NCI-H1930 (cell line): ENCODE measurements around the gene BPIFA3.
A peak's percentile ranks its signal among the peaks of the same experiment; 100 is the strongest.
"Not testable (repeated sequence)": the region's sequence is repeated elsewhere in the genome, so short reads cannot be mapped to it uniquely, and the experiment has no call there.

Experiments
- DNase-seq, 2 experiments: peaks; one replicate each; lab custom pipeline; 2025; lab: John Stamatoyannopoulos, UW

Gene BPIFA3

DNA sequence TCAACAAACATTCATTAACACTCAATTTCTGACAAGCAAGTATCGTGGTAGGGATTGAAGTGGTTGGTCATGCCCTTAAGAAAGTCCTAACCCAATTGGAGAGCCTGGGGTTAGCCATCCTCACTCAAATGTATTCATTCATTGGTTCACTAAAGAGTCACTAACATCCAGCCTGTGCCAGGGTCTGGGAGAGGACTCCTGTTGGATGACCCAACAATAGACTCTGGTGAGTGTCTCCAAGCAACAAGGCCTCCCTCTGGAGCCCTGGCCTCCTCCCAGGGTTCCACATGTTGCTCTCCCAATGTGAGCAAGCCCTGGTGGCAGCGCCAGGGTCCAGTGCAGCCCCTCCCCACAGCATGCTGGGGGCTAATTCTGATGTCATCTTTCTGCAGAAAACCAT is at the start of gene BPIFA3:
TSS of gene BPIFA3 (plus strand) at position 301 of the 400 bp plus-strand sequence. CDS start 185 bp downstream, outside the sequence.
- no peak for DNase-seq

DNA sequence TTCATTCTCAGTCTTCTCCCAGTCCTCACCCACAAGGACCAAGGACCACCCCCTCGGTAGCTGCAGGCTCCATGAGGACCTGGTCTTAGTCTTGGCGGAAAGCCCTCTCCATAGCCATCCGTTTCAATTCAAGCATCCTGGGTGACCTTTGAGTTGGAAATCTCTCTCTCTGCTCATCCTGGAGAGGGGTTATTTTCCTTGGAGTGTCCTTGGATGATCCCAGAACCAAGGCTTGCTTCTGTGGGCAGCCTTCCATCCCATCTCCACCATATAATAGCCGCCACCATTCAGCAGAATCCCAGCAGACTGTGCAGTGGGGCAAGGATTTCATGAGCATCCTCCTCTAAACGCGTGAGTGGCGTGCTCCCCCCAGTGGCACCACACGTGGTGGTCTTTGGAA is 49.3 kb upstream of the BPIFA3 start, which contains the start of gene BPIFA2:
TSS of gene BPIFA2 (plus strand) at position 301 of the 400 bp plus-strand sequence. CDS start 987 bp downstream, outside the sequence.
- DNase-seq: no peak

DNA sequence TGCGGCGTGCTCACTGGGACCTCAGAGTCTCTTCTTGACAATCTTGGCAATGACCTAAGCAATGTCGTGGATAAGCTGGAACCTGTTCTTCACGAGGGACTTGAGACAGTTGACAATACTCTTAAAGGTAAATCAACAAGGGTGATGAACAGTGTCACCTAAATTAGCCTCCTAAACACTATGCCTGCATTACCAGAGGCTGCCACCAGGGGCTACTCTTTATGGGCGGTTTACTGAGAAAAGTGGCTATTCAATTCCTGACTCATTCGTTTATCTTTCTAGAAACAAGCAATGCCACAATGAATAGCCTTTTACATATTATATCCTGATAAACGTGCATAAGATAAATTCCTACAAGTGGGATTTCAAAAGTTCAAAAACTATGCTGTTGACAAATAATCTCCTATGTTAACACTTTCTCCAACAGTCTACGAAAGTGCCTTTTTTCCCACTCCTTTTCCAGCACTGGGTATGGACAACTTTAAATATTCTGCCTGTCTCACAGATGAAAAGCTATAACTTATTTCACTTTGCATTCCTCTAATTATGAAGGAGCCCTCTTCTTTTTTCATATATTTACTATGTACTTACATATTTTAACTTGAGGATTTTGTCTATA is 47.9 kb upstream of the BPIFA3 start:
- no peak for DNase-seq

DNA sequence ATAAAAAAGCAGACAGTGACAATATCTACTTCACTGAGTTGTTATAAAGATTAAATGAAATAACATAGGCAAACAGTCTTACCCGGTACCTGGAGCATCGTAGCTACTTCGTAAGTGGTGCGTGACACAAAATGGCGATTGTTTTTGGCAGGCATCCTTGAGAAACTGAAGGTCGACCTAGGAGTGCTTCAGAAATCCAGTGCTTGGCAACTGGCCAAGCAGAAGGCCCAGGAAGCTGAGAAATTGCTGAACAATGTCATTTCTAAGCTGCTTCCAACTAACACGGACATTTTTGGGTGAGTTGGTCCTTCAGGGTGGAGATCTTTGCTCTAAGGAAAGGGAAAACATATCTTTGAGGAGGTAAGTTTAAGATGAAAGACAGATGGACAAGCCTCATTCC is 44.4 kb upstream of the BPIFA3 start:
- no peak for DNase-seq

DNA sequence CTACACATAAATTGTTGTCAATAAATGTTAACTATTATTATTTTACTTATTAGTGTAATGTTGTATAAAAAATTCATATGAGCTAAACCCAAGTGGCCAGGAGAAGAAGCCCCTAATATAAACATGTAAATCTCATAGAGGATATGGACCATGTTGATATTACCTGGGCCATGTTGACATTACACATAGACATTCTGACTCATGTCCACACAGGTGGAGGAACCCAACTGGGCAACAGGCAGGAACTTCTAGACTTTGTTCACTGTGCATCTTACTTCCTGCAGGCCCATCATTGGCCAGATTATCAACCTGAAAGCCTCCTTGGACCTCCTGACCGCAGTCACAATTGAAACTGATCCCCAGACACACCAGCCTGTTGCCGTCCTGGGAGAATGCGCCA is 42.0 kb upstream of the BPIFA3 start:
- no peak for DNase-seq

DNA sequence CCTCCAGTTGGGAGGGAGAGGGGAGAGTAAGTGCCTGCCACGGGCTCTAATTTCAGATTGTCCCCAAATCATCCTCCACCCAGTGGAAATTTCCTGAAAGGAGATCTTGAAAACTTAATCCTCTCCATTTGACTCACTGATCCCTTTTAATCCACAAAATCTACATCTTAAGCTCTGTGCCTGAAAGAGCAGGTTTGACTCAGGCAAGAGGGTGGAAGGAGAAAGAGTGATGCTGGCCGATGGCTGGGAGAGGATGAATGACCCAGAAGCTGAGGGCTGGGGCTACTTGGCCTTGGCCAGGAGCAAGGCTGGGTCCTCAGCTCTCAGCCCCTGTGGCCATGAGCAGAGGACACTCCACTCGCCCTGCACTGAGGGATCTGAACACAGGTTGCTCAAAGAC is 41.1 kb upstream of the BPIFA3 start:
- DNase-seq: no peak

DNA sequence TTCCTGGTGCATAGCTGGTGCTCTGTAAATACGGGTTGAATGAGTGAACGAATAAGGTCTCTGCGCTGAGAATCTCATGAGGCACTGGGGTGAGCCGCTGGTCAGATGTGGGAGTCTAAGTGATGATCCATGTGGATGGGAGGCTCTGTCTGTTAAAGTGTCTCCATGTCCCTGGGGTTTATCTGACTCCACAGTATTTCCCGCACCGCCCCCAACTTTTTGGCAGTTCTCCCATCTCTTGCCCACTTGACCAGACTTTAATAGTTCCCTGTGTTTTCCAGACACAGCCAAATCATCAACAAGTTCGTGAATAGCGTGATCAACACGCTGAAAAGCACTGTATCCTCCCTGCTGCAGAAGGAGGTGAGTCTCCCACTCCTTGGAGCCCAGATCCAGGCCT is 39.3 kb upstream of the BPIFA3 start:
- no peak for DNase-seq

DNA sequence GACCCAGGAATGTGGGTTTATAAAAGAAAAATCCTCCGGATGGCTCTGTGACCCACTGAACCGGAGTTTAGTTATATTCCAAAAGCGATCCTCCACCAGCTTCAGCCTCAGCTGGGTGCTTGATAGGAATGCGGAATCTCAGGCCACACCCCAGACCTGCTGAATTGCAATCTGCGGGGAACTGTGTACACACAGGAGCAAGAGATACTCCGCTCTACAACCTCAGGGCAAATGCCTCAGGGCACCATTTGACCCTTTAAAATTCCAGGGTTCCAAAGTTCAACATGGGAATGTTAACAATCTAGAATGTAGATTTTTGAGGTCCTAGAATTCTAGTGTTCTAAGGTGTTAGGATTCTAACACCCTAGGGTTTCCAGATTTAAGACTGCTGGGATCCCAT is 38.4 kb upstream of the BPIFA3 start:
- DNase-seq: no peak

DNA sequence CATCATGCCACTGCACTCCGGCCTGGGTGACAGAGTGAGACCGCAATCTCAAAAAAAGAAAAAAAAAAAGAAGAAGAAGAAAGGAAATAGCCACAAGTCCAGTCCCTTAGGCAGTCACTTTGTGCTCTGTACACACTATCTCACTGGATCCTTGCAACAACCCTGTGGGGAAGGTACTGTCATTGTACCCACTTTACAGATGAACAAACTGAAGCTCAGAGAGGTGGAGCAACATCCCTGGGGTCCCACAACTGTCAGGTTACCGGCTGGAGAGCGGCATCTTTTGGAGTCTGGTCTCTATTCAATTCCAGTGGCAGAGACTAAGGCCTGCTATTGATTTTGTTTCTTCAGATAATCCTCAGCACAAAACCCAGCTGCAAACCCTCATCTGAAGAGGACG is 37.0 kb upstream of the BPIFA3 start:
- DNase-seq: no peak

DNA sequence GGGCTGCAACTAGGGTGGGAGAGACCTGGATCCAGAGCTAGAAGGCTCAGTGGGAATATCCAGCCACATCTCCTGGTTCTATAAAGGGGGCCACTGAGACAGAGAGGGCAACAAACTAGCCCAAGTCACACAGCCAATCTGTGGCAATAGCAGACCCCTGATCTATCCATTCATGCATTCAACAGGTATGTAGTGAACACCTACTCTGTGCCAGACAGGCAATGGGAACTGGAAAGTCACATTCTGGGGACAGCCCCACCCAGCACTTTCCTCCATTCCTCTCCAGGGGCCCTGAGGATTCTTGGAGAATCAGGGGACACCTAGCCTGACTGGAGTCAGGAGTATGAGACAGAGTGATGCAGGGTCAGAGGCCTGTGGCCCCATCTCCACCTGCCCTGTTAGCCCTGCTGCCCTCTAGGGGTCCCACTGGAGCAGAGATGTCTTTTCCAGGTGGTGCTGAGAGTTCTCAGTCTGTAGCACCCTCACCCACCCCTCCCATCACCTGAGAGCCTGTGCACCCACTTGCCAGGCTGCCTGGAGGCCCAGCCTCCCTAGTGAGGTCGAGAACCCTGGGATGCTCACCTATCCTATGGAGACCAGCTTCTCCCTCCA is 35.6 kb upstream of the BPIFA3 start:
- no peak for DNase-seq

DNA sequence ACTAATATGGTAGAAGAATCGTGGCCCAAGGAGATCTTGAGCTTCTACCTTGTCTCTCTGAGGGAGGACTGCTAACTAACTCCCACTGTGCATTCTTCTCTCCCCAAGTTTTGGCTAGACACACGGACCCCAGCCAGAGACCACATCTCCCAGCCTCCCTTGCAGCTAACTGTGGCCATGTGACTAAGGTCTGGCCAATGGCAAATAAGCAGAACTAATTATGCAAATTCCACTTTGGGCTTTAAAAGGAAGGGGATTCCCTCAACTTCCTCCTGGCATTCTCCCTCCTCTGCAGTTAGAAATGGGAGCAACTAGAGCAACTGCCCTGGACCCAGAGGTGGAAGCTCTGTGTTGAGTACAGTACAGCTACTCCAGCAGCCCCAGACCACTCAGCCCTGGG is 33.8 kb upstream of the BPIFA3 start:
- no peak for DNase-seq

DNA sequence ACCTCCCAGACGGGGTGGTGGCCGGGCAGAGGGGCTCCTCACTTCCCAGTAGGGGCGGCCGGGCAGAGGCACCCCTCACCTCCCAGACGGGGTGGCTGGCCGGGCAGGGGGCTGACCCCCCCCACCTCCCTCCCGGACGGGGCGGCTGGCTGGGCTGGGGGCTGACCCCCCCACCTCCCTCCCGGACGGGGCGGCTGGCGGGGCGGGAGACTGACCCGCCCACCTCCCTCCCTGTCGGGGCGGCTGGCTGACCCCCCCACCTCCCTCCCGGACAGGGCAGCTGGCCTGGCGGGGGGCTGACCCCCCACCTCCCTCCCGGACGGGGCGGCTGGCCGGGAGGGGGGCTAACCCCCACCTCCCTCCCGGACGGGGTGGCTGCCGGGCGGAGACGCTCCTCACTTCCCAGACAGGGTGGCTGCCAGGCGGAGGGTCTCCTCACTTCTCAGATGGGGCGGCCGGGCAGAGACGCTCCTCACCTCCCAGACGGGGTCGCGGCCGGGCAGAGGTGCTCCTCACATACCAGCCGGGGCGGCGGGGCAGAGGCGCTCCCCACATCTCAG is 32.0 kb upstream of the BPIFA3 start:
- DNase-seq: not testable (repeated sequence)

DNA sequence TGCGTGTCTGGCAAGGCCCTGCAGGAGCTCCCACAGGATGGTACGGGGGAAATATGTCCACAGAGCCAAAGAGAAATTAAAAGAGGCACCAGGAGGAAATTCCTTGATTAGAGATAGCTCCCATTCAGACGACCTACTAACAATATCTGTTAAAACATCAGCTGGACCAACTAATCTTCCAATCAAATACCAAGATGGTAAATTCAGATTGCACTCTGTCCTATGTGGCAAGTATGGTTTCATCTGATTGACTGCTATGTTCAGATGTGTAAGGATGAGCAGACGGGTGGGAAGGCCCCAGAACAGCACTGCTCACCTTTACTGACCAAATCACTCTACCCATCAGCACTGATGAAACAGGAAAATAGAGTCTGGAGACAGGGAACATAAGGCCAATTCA is 29.7 kb upstream of the BPIFA3 start:
- DNase-seq: no peak

DNA sequence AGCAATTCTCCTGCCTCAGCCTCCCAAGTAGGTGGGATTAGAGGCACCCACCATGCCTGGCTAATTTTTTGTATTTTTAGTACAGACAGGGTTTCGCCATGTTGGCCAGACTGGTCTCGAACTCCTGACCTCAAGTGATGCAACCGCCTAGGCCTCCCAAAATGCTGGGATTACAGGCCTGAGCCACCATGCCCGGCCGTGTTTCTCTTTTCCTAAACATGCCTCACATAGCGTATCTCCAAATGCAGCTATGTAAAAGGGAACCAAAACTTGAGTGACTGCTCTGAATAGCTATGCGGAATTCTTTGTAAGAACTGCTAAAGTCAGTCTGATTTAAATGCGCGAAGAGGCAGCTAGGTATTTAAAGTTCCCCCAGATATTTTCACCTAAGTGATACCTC is 28.7 kb upstream of the BPIFA3 start:
- DNase-seq: no peak

DNA sequence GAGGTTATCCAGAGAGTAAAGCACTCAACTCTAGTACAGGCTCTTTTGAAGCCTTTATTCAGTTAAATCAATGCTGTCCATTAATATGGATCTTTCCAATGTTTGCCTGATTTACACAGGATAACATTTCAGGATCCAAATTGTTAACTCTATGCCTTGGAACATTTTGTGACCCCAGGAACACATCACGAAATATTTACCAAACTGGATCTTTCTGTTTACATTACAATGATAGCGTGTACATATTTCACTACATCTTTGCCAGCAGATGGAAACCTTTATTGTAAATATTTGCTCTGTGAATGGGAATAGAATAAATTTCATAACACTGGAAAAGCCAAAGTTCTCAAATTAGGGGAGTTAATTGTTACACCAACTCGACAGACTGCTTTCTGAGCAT is 25.7 kb upstream of the BPIFA3 start:
- no peak for DNase-seq

DNA sequence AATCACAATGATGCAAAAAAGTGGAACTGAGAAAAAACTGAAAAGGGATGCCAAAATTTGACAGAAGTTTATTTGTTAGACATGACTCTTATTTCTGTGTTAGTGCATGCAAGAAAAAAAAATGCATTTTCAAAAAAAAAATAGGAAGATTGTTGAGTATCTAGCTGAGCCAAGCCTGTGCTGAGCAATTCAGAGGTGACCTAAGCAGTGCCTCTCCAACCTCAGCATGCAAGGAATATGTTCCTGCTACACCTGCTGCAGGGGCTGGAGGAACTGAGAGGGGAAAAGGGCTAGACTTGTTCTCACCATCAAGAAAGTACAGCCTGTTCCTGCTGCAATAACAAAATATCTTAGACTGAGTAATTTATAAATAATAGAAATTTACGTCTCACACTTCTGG is 25.2 kb upstream of the BPIFA3 start:
- DNase-seq: no peak

DNA sequence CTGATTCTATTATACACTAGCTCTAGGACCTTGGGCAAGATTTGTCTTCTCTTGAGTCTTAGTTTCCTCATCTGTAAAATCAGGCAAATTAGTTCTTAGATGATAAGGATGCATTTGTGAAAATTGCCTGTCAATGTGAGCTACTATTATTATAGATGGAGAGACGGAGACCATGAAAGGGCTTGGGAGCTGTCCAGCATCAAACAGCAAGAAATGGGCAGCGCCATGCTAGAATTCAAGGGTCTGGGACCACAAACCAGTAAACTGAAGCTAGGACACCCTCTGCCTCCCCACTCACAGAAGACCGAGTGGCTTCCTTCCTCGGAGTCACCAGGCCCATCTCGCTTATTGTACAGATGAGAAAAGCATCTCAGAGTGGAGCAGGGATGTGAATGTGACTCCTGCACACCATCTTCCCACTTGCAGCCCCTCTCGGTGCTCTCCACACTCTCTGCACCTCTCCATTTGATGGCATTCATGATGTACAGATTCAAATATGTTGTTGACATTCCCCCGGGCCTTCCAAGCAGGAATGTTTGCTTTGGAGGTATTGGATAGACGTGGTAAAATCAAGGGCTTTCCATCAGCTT is 24.1 kb upstream of the BPIFA3 start:
- DNase-seq: no peak

DNA sequence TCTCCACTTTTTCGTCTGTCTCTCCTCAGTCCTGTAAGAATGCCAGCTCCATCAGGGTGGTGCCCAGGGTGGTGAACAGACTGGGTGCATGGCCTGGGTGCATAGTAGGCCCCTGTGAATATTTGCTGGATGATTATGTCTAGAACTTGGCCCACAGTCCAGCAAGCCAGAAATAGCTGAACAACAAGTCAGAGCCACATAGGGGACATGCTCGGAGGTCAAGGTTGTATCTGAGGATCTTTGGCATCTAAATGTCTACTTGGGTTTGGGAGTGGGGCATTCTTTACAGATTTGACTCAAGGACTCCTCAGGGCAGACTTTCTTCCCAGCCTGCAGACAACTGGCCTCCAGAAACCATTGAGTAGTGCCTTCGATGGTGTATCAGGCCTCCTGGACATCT is 18.1 kb upstream of the BPIFA3 start:
- no peak for DNase-seq

DNA sequence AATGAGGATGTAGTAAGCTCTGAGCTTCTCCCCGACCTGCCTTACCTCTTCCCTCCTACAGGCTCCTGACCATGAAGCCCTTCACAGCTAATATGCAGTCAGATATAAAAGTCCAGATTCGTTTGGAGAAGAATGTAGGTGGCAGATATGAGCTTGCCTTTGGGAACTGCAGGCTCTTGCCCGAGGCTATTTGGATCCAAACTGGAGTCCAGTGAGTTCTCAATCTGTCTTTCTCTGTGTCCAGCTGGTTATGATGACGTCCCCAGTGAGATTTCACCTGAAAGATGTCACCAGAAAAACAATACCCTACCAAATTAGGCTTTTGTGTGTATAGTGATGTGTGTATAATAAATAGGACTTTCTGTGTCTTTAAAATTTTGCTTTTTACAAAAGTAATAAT is 14.7 kb upstream of the BPIFA3 start:
- DNase-seq: no peak

DNA sequence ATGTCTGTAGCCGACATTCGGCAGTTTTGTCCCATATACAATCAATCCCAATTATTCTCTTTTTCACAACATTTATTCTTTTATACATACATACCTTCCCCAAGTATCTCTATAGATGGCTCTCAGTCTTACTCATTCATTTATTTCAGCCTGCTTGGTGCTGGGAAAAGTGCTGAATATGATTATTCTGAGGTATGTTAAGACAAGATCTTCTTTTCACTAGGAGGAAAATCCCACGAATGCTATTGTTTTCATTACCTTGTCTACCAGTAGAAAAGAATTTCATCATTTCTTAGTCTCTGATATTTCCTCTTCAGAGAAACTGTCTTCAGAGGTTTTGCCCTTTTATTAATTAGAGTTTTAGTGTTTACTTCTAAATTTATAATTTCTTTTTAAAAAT is 13.7 kb upstream of the BPIFA3 start:
- no peak for DNase-seq

DNA sequence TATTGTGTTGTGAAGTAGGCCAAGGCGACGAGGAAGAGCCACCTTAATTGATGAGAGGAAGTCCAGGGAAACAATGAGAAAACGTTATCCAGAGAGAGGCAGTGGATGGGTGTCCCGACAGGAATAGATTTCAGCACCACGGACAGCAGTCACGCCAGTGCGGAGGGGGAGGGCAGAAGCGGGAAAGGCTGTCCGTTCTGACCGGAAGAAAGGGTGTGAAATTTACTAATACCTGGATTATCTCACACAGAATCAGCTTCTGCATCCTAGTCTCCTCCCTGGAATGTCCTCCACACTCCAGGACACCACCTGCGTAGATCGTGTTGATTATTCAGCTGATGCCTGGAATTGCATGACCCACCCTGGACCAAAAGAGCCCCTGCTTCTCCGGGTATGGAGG is 7.4 kb upstream of the BPIFA3 start:
- DNase-seq: no peak

DNA sequence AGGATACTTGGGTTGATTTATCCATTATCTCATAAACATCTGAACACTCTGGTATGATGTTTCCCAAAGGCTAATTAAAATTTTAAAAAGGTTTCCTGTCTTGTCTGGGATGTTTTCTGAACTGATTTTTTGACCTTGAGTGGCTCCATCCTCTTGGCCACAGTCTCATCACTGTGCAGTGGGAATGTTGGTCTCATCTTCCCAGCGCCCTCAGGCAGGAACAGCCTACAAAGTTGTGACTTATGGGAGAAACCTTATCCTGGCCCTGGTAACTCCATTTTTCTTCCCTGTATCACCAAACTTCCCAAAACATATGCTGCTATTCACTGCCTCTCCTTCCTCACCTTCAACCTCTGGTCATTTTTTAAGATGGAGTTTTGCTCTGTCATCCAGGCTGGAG is 6.8 kb upstream of the BPIFA3 start:
- DNase-seq: no peak

DNA sequence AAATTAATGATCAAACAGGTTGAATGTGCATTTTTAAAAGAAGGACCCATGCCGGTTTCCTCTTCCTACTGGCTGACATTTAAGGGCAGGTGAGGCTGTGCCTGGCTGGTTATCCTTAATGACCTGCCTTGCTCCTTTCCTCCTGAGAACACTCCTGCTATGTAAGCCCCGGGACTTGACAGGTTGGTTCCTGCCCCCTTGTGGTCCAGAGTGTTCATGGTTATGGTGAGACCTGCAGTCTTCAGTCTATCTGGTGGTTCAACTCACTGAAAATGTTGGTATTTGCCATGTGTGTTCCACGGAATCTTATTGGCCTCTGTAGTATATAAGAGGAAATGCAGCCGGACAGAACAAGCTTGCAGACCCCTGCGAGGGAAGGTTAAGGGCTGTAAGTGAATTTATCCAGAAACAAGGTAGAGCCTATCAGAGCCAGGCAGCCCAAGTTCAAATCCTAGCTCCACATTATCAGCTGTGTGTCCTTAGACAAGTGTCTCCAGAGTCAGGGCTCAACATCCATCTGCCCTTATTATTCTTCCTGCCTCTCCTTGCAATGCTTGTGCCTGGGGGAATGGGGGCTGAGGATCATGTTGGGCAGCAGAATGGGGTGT is 5.2 kb upstream of the BPIFA3 start:
- DNase-seq: peak; percentile 69 to 77
